ENCODE results near the gene DUOX2. TPM values are rescaled to one million over a fixed set of nuclear protein-coding genes. Genes with fewer than 3 reads are reported as not detected.

The DUOX2 gene
- total RNA-seq (2014; rRNA removed; shearing (Covaris generic)) = 0.40 and 1.2 TPM in 2 replicates

GRCh38 chr15:45114076-45114750 is at the start of gene DUOX2, which contains the start of gene DUOXA2:
DUOX2 (minus strand) TSS chr15:45114172; CDS start chr15:45113411, 761 bp downstream.
DUOXA2 (plus strand) TSS chr15:45114326; CDS start chr15:45114606, 280 bp downstream.
- no peak for DNase-seq (ENCODE audit: low read depth)

- DNase-seq (ENCODE audit: low read depth) = no peak
Measured at GRCh38 chr15:45163508-45163856, 49.5 kb upstream of the DUOX2 start.

DNA sequence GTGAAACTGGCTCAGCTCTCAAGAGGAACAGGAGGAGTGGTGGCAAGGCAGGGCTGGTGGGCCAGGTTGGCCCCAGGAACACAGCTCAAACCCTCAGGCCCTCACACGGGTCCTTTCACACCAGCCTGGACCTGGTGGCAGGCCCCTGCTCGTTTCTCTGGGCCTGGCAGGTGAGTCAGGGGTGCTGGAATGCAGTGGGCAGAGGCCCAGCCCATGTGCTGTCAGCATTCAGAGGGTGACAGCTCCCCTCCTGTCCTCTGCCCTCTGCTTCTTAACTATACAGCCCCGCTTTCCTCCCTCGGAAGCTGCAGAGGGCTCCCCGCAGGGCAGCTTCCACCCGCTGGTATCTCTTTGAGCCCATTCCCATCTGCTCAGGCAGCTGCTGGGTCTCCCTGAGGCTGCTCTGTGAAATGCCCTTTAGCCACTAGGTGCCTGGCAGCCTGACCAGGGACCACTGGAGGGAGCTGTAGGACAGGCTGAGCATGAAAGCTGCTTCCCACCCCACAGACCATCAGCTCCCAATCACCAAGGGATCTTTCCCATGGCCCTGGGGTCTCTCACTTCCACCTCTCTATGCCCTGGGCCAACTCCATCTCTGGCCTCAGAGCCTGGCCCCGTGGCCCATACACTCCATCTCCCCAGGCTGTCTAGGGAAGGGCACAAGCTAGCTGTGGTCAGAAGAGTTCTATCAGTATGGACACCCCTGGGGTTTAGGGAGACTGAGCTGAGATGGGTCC is 49.0 kb upstream of the DUOX2 start:
- DNase-seq (ENCODE audit: low read depth) = peak; percentile 84

DNA sequence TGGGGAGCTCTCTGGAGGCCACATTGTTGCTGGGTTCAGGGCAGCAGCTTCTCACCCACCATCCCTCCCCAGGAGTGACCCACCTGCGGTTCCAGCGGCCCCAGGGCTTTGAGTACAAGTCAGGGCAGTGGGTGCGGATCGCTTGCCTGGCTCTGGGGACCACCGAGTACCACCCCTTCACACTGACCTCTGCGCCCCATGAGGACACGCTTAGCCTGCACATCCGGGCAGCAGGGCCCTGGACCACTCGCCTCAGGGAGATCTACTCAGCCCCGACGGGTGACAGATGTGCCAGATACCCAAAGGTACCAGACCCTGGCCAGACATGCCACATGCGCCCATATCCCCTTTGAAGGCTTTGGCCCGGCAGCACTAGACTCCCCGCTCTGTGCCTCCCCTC is 47.7 kb upstream of the DUOX2 start:
- no peak for DNase-seq (ENCODE audit: low read depth)

DNA sequence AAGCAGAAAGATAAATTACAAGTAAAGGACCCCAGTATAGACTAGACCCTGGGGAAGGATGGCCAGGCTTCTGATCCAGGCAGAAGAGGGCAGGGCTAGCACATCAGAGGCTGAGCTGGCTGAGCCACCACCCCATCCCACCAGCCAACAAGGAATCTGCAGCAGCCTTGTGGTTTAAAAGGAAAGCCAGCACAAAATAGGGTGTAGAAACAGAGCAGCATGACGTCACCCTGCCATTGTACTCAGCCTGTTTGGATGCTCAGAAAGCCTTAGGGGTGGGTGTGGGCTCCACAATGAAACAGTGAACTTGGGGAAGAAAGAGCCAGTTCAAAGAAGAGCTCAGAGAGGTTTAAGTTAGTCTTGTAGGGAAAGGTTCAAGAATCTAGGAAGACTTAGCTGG is 44.0 kb upstream of the DUOX2 start:
- peak; percentile 77 for DNase-seq (ENCODE audit: low read depth)

GRCh38 chr15:45156744-45157455 is 42.9 kb upstream of the DUOX2 start:
- DNase-seq (ENCODE audit: low read depth) = no peak

DNA sequence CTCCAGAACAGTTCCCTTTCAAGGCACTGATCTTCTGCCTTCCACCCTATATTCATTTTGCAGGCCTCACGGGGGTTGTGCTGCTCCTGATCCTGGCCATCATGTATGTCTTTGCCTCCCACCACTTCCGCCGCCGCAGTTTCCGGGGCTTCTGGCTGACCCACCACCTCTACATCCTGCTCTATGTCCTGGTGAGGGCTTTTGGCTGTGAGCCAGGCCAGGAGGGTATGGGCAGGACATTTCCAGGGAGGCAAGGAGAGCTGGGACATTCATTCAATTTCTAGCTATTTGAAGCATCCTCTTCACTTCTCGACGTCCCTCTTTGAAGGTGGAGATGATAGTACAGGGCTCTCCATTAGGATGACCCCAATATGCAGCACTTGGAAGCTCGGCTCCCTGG is 41.8 kb upstream of the DUOX2 start:
- no peak for DNase-seq (ENCODE audit: low read depth)

GRCh38 chr15:45151998-45152828 is 38.2 kb upstream of the DUOX2 start:
- DNase-seq (ENCODE audit: low read depth) = no peak

DNA sequence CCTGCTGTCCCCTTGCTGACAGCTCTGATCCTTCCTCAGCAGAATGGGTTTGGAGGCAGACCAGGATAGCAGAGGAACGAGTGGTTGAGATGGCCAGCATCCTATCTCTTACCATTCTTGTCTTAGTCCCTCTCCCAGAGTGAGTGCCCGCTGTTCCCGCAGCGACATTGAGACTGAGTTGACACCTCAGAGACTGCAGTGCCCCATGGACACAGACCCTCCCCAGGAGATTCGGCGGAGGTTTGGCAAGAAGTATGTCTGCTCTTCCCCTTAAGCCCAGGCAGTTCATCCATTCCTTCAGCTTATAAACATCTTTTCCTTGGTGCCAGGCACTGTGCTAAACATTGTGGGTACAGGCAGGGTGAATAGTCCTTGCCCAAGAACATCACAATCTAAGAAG is 37.0 kb upstream of the DUOX2 start:
- no peak for DNase-seq (ENCODE audit: low read depth)

- DNase-seq (ENCODE audit: low read depth) = no peak
Measured at GRCh38 chr15:45150481-45150880, 36.5 kb upstream of the DUOX2 start.

DNA sequence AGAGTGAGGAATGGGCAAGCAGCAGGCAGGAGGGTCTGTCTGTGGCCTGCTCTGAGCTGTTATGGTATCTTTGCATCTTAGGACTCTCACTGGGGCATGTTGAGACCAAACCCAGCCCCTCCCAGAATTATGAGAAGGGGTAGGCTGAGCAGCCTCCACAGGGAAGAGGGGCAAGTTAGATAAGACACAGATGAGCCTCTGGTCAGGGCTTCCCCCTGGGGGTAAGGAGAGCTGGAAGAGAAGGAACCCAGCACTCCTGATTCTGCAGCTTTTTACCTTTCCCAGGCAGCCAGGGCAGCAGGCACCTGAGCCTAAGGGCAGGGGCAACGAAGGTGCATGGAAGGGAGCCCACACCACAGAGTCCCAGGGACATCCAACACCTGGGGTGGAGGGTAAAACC is 35.1 kb upstream of the DUOX2 start:
- no peak for DNase-seq (ENCODE audit: low read depth)

DNA sequence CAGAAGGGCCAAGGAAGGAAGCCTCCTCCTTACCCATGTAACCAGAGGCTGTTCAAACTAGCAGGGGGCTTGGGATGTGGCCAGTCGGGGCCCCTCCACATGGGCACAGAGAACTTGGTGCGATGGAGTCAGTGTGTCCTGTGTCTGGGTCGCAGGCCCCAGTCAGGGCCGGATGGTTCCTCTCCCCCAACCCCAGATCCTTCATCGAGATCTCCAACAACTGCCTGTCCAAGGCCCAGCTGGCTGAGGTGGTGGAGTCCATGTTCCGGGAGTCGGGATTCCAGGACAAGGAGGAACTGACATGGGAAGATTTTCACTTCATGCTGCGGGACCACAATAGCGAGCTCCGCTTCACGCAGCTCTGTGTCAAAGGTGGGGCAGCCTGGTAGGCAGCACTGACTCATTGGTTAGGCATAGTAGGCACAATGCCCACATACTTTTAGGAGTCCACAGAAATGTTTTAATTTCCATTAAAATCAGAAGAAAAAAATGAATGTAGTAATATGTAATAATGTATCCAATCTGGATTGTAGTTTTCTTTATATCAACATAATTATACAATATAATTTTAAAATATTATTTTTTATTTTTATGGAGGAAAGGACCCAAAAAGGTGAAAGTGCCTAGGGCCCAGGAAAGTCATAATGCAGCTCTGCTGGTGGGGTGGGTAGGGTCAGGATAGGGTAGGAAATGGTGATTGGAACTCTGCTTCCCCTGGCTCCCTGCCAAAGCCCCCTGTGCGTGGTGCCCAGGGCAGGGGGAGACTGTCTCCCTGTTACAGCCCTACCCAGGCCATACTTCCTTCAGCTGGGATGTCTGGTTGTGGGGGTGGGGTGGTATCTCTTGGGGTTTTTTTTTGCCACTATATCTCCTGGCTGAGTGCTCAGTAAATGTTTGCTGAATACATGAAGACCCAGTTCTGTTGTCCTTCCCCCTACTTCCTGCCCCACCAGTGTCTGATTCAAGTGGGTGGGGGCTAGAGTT is 34.4 kb upstream of the DUOX2 start:
- peak; percentile 36 for DNase-seq (ENCODE audit: low read depth)

- DNase-seq (ENCODE audit: low read depth) = no peak
Measured at GRCh38 chr15:45147606-45148005, 33.6 kb upstream of the DUOX2 start.

- DNase-seq (ENCODE audit: low read depth) = no peak
Measured at GRCh38 chr15:45146405-45146804, 32.4 kb upstream of the DUOX2 start.

GRCh38 chr15:45144775-45145174 is 30.8 kb upstream of the DUOX2 start:
- no peak for DNase-seq (ENCODE audit: low read depth)

DNA sequence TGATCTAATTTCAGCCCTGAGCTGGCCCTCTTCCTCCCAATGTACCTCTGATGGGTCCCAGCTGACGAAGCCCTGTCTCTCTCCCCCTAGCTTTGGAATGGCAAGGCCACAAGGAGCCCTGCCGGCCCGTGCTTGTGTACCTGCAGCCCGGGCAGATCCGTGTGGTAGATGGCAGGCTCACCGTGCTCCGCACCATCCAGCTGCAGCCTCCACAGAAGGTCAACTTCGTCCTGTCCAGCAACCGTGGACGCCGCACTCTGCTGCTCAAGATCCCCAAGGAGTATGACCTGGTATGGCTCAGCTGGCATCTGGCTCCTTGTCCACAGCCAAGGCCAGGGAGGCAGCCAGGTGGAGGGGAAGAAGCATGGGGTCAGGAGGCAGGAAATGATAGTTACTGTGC is 30.0 kb upstream of the DUOX2 start:
- DNase-seq (ENCODE audit: low read depth) = no peak

- no peak for DNase-seq (ENCODE audit: low read depth)
Measured at GRCh38 chr15:45143056-45143455, 29.1 kb upstream of the DUOX2 start.

DNA sequence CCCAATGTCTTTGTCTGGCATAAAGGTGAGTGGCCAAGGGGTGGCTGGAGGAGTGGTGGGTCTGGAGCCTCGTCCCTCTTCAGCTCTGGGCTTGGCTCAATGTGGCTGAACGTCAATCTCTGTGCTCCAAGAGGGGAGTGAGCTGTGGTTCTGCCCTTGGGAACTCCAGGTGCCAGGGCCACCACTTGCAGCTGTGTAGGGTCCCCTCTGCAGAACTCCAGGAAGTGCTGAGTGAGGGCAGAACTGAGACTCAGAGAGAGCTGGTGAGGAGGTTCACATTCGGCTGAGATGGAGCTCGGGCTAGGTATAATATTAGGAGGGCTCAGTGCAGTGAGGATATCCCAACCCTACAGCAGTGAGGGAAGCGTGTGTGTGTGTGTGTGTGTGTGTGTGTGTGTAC is 27.4 kb upstream of the DUOX2 start:
- no peak for DNase-seq (ENCODE audit: low read depth)

DNA sequence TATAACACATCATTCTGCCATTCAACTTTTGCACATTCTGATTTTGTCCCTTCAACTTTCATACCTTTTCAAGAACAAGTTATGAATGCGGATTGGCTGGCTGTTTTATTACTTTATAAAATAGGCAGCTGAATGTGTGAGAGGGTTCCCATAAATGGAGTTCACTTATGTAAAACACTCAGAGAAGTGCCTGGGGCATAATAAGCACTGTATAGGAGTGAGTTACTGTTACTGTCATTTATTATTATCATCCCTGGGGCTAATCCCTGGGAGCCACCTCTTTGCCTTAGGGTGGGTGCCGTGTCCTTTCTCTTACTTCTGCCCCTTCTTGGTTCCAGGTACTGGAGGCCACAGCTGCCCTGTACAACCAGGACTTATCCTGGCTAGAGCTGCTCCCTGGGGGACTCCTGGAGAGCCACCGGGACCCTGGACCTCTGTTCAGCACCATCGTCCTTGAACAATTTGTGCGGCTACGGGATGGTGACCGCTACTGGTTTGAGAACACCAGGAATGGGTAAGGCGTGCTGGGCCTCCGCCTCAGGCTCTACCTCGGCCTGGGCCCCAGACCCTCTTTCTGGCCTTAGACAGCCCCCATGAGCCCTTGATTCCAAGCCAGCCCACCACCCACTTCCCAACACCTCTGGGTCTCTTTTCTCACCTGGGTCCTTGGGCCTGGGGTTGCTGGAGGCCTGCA is 26.7 kb upstream of the DUOX2 start:
- no peak for DNase-seq (ENCODE audit: low read depth)

- no peak for DNase-seq (ENCODE audit: low read depth)
Measured at GRCh38 chr15:45139770-45140169, 25.8 kb upstream of the DUOX2 start.
